ENCODE data around the gene EPS15. TPM values are rescaled to one million over a fixed set of nuclear protein-coding genes. Genes with fewer than 3 reads are reported as not detected.

EPS15 gene
- total RNA-seq, 1 experiment from 2014 or later = 54.4 TPM

DNA sequence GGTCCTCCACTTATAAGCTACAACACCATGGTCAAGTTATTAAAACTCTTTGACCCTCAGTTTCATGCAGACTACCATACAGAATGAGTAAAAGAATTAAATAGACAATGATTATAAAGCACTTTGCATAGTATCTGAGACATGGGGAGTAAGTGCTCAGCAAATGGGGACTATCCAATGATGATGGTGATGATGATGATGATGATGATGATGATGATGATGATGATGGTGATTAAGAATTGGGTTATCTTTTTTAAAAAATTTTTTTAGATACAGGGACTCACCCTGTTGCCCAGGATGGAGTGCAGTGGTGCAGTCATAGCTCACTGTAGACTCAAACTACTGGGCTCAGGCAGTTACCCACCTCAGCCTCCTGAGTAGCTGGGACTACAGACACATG is 8.1 kb upstream of the EPS15 start:
- Histone ChIP-seq H3K9me3 (ENCODE audit: control insufficient read depth, insufficient read depth, low read depth, low read length) (no peaks in the 10 kb centered on the region), H3K27ac (ENCODE audit: low read length) (no peak overlapping the region), H3K4me3 (ENCODE audit: low read depth in 2 of 2, low read length in 2 of 2) (no peak overlapping the region), H3K36me3 (ENCODE audit: control insufficient read depth, insufficient read depth, low read length) (no peaks in the 10 kb centered on the region), H3K4me1 (ENCODE audit: control insufficient read depth, insufficient read depth, low read length) (no peaks in the 10 kb centered on the region), H3K27me3 (ENCODE audit: control insufficient read depth, insufficient read depth, low read length) (no peaks in the 10 kb centered on the region)
- in situ Hi-C loops (cut with HindIII; ENCODE audit: low pct_unique_long_range_greater_than_20kb, low sequenced_read_pairs) = no loop called here
- DNase-seq (ENCODE audit: low read depth, low spot score) = no peak
- CTCF ChIA-PET = no interaction called here
- POLR2A ChIA-PET = no interaction called here
- ATAC-seq = no peak
- BruUV-seq (replicated peaks) = no TSS peak
- no peak for TF ChIP-seq SIN3A (IDR thresholded peaks at IDR 0.05; ENCODE audit: borderline replicate concordance, insufficient read depth, low read depth, low read length)
- intact Hi-C loops (cut with micrococcal nuclease; ENCODE audit: unreplicated experiment) = no loop called here

DNA sequence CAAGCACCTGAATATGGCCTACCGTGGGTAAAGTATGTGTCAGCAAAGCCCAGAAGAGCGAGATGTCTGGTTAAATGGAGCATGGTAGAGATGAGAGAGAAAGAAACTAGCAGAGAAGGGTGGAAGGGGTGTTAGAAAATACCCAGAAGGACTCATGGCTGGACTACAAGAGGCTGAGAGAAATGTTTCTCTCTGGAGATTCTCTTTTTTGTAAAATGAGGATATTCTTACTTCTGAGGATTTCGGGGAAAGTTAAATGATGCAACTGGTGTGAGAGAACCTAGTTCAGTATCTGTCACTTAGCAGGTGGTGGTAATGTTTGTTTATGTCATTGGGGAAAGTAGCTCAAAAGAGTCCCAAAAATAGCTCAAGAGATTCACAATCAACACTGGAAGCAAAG is 7.2 kb upstream of the EPS15 start:
- in situ Hi-C loops (cut with HindIII; ENCODE audit: low pct_unique_long_range_greater_than_20kb, low sequenced_read_pairs) (no loop called here), intact Hi-C loops (cut with micrococcal nuclease; ENCODE audit: unreplicated experiment) (no loop called here)
- no TSS peak for BruUV-seq (replicated peaks)
- no peaks in the 10 kb centered on the region for H3K27me3 ChIP-seq (ENCODE audit: control insufficient read depth, insufficient read depth, low read length)
- H3K27ac ChIP-seq (ENCODE audit: low read length) = no peak overlapping the region
- CTCF ChIA-PET = no interaction called here
- ATAC-seq (no peak), DNase-seq (ENCODE audit: low read depth, low spot score) (no peak)
- POLR2A ChIA-PET = interaction anchor here (0.7 kb wide), 1 partner anchor 86 kb away, joined by 3 read pairs; no protein-coding TSS in a partner anchor
- H3K36me3 ChIP-seq (ENCODE audit: control insufficient read depth, insufficient read depth, low read length) = no peaks in the 10 kb centered on the region
- H3K4me3 ChIP-seq (ENCODE audit: low read depth in 2 of 2, low read length in 2 of 2) = no peak overlapping the region
- H3K4me1 ChIP-seq (ENCODE audit: control insufficient read depth, insufficient read depth, low read length) = no peaks in the 10 kb centered on the region
- no peaks in the 10 kb centered on the region for H3K9me3 ChIP-seq (ENCODE audit: control insufficient read depth, insufficient read depth, low read depth, low read length)
- TF ChIP-seq, protein P1, sequence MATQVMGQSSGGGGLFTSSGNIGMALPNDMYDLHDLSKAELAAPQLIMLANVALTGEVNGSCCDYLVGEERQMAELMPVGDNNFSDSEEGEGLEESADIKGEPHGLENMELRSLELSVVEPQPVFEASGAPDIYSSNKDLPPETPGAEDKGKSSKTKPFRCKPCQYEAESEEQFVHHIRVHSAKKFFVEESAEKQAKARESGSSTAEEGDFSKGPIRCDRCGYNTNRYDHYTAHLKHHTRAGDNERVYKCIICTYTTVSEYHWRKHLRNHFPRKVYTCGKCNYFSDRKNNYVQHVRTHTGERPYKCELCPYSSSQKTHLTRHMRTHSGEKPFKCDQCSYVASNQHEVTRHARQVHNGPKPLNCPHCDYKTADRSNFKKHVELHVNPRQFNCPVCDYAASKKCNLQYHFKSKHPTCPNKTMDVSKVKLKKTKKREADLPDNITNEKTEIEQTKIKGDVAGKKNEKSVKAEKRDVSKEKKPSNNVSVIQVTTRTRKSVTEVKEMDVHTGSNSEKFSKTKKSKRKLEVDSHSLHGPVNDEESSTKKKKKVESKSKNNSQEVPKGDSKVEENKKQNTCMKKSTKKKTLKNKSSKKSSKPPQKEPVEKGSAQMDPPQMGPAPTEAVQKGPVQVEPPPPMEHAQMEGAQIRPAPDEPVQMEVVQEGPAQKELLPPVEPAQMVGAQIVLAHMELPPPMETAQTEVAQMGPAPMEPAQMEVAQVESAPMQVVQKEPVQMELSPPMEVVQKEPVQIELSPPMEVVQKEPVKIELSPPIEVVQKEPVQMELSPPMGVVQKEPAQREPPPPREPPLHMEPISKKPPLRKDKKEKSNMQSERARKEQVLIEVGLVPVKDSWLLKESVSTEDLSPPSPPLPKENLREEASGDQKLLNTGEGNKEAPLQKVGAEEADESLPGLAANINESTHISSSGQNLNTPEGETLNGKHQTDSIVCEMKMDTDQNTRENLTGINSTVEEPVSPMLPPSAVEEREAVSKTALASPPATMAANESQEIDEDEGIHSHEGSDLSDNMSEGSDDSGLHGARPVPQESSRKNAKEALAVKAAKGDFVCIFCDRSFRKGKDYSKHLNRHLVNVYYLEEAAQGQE (IDR thresholded peaks at IDR 0.05; ENCODE audit: insufficient read depth in 1 of 2, low read depth in 2 of 2, low read length in 1 of 2) = no peak
- TF ChIP-seq SIN3A (IDR thresholded peaks at IDR 0.05; ENCODE audit: borderline replicate concordance, insufficient read depth, low read depth, low read length) (no peak), POLR2AphosphoS5 (IDR thresholded peaks at IDR 0.05; ENCODE audit: low read depth, low read length) (no peak), TCF7L2 (IDR thresholded peaks at IDR 0.05; ENCODE audit: low read depth, low read length) (no peak)
- TF ChIP-seq, protein P2, sequence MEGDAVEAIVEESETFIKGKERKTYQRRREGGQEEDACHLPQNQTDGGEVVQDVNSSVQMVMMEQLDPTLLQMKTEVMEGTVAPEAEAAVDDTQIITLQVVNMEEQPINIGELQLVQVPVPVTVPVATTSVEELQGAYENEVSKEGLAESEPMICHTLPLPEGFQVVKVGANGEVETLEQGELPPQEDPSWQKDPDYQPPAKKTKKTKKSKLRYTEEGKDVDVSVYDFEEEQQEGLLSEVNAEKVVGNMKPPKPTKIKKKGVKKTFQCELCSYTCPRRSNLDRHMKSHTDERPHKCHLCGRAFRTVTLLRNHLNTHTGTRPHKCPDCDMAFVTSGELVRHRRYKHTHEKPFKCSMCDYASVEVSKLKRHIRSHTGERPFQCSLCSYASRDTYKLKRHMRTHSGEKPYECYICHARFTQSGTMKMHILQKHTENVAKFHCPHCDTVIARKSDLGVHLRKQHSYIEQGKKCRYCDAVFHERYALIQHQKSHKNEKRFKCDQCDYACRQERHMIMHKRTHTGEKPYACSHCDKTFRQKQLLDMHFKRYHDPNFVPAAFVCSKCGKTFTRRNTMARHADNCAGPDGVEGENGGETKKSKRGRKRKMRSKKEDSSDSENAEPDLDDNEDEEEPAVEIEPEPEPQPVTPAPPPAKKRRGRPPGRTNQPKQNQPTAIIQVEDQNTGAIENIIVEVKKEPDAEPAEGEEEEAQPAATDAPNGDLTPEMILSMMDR (IDR thresholded peaks at IDR 0.05) = no peak

DNA sequence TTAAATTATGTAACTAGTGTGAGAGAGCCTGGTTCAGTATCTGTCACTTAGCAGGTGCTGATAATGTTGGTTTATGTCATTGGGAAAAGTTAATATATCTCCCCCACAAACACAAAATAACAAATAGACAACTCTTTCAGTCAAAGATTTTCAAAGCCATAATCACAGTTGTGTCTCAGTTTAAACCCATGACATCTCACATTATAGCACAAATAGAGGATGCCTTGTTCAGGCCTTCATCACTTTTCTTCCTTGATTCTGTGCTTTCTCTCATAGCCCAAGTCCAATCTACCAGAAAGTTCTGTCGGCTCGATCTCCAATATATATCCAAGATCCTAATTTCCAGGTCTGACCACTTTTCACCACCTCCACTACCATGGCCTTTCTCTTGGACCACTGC is 6.2 kb upstream of the EPS15 start:
- in situ Hi-C loops (cut with HindIII; ENCODE audit: low pct_unique_long_range_greater_than_20kb, low sequenced_read_pairs) = no loop called here
- Histone ChIP-seq H3K27me3 (ENCODE audit: control insufficient read depth, insufficient read depth, low read length) (no peaks in the 10 kb centered on the region), H3K27ac (ENCODE audit: low read length) (no peak overlapping the region), H3K36me3 (ENCODE audit: control insufficient read depth, insufficient read depth, low read length) (no peaks in the 10 kb centered on the region), H3K9me3 (ENCODE audit: control insufficient read depth, insufficient read depth, low read depth, low read length) (no peaks in the 10 kb centered on the region), H3K4me1 (ENCODE audit: control insufficient read depth, insufficient read depth, low read length) (peaks cover 4% of the 10 kb centered on the region; the same call in 1 of the 2 replicates), H3K4me3 (ENCODE audit: low read depth in 2 of 2, low read length in 2 of 2) (no peak overlapping the region)
- TF ChIP-seq SIN3A (IDR thresholded peaks at IDR 0.05; ENCODE audit: borderline replicate concordance, insufficient read depth, low read depth, low read length) (no peak), TCF7L2 (IDR thresholded peaks at IDR 0.05; ENCODE audit: low read depth, low read length) (no peak)
- TF ChIP-seq, protein P1 (IDR thresholded peaks at IDR 0.05; ENCODE audit: insufficient read depth in 1 of 2, low read depth in 2 of 2, low read length in 1 of 2) = no peak
- TF ChIP-seq, protein P2 (IDR thresholded peaks at IDR 0.05) = no peak
- ATAC-seq (no peak), DNase-seq (ENCODE audit: low read depth, low spot score) (no peak)
- POLR2A ChIA-PET = no interaction called here
- intact Hi-C loops (cut with micrococcal nuclease; ENCODE audit: unreplicated experiment) = no loop called here
- CTCF ChIA-PET = no interaction called here
- BruUV-seq (replicated peaks) = no TSS peak

All from Panc1 (cell line).